ENCODE data around the gene THSD4.

DNA sequence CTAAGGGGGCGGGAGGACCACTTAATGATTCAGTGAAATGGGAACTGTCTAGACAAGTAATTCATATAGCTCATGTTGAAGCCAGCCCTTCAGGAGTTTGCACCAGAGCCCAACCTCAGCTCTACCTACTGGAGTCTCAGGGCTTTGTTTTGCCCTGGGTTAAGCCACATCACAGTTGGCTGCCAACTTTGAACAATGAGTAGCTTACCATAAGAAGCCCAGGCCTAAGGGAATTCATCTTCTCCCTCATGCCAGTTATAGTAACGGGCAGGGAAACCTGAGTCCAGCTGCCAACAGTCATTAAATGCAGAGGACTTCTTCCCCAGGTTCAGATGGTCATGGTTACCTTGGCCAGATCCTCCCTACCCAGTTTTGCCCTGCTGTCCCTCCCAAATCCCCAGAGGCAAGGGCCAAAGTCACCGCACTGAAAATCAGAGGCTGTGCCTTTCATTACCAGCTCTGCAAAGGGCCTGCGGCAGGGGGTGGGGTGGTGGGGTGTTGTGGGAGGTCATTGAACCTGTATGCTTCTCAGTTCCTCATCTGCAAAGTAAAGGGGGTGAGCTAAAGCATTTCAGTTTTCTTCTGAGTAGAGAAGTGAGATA is 392.9 kb downstream of the THSD4 start:
- no peak for TF ChIP-seq POLR2A (IDR thresholded peaks at IDR 0.05)
- TF ChIP-seq, protein P1, sequence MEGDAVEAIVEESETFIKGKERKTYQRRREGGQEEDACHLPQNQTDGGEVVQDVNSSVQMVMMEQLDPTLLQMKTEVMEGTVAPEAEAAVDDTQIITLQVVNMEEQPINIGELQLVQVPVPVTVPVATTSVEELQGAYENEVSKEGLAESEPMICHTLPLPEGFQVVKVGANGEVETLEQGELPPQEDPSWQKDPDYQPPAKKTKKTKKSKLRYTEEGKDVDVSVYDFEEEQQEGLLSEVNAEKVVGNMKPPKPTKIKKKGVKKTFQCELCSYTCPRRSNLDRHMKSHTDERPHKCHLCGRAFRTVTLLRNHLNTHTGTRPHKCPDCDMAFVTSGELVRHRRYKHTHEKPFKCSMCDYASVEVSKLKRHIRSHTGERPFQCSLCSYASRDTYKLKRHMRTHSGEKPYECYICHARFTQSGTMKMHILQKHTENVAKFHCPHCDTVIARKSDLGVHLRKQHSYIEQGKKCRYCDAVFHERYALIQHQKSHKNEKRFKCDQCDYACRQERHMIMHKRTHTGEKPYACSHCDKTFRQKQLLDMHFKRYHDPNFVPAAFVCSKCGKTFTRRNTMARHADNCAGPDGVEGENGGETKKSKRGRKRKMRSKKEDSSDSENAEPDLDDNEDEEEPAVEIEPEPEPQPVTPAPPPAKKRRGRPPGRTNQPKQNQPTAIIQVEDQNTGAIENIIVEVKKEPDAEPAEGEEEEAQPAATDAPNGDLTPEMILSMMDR (IDR thresholded peaks at IDR 0.05), result no peak

Data from thyroid gland (tissue), 4 donors.